Suppressor macrophage treated with lipopolysaccharide for 1 hour (primary cell): ENCODE results near the gene NSD2.
A peak's percentile ranks its signal among the peaks of the same experiment; 100 is the strongest.
"Not testable (repeated sequence)": the region's sequence is repeated elsewhere in the genome, so short reads cannot be mapped to it uniquely, and the experiment has no call there.

Experiments
- DNase-seq, 3 donors: peaks; one replicate each; pipeline ENCODE4 v3.0.0-alpha.2; 2020 to 2022

NSD2 gene

DNA sequence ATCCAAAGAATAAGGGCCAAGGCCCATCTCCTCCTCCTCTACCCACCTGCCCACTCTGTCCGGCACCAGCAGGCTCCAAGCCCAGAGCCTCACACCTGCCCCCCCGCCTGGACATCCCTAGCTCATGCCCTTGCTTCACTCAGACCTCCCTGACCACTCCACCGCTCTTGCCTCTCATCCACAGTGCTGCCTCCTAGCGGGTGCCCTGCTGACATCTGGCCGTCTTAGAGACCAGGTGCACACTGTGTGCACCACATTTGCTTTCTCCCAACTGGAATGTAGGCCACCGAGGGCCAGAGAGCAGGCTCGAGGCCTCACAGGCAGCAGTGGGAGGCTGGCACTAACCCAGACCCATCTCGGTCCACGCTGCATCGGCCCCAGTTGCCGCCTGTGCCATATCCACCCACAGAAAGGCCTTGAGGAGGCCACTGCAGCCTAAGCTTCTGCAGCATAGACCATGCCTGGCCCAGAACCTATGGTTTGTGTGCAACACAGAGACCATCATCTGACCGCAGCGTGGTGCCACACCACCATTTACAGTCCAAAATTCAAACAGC lies 28.8 kb upstream of the NSD2 start:
- no peak for DNase-seq

DNA sequence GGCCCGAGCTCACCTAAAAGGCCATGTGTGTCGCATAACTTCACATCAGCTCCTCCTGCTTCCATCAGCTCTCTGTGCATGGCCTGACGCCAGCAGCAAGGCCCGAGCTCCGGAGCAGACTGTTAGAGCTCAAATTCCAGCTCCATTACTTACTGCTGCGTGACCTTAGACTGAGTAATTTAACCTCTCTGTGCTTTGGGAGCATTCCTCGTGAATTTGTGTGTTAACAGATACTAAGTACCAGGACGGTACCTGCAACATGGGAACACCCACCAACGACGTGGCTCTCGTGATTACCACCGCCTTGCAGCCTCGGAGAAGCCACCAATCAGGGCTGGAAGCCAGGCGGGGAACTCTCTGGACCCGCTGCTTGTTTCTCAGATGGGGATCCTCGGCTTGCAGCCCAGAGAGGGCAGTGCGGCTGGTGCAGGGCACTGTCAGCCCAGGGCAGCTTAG lies 28.2 kb upstream of the NSD2 start:
- no peak for DNase-seq

DNA sequence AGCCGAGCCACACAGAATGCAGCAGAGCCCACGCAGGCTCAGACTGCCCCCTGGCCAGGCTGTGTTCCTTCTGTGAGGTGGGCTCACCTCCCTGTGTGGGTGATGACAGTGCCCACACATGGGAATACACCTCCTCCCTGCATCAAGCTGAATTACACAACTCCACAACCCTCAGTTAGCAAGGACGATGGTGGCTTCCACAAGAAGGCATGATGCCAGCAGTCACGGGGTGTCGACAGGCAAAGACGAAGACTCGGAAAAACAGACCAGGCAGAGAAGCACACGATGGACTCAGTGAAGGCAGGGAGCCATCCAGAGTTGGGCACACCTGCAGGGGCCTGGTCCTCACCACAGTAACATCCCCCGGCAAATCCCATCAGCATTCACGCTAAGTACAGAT lies 27.3 kb upstream of the NSD2 start:
- DNase-seq = no peak

DNA sequence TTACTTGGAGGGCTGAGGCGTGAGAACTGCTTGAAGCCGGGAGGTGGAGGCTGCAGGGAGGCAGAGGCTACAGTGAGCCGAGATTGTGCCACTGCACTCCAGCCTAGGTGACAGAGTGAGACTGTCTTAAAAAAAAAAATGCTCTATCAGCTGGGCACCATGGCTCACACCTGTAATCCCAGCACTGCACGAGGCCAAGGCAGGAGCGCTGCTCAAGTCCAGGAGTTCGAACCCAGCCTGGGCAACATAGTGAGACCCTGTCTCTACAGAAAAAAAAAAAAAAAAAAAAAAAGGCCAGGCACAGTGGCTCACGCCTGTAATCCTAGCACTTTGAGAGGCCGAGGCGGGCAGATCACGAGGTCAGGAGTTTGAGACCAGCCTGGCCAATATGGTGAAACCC lies 26.6 kb upstream of the NSD2 start:
- not testable (repeated sequence) for DNase-seq

DNA sequence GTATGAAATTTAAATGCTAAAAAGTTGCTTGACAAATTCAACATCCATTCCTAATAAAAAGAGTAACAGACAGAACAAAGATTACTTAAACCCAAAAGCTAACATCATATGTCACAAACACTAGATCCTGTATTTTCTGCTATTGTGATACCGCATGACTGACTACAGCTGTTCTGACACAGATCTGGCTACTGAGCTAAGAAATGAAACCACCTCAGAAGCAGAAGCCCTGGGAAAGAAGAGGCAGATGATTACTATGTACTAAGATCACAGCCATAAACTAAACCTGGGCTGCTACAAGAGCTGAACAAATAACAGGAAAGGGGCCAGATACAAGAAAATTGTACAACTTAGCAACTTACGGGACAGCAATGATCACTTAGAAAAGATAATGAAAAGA lies 24.6 kb upstream of the NSD2 start:
- DNase-seq = no peak

DNA sequence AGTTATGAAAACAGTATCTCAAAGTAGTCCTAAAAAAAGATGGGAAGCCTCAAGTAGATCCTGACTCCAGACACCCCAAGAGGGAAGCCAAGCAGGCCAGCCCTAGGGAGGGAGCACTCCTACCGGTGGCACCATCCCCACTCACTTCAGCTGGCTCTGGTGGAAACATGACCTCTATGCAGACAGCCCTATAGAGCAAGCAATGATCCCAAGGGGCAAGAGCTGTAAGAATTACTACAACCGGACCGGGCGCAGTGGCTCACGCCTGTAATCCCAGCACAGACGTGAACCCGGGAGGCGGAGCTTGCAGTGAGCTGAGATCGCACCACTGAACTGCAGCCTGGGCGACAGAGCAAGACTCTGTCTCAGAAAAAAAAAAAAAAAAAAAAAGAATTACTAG lies 20.9 kb upstream of the NSD2 start:
- no peak for DNase-seq

DNA sequence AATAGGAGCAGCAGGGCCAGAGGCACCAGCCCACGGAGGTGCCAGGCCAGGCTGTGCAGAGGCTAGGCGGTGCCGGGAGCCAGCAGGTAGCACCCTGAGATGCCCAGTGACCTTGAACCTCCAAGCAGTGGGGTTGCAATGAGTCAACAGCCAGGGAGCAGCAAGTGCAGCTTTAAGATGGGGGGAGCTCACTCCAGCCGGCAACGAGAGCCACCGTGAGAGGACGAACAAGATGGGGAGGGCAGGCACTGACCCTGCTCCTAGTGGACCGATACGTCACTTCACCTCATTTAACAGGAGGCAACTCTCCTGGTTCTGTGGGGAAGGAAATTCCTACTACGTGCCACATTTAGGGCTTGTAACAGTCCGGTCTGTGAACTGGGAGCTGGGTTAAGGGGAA lies 20.0 kb upstream of the NSD2 start:
- no peak for DNase-seq

DNA sequence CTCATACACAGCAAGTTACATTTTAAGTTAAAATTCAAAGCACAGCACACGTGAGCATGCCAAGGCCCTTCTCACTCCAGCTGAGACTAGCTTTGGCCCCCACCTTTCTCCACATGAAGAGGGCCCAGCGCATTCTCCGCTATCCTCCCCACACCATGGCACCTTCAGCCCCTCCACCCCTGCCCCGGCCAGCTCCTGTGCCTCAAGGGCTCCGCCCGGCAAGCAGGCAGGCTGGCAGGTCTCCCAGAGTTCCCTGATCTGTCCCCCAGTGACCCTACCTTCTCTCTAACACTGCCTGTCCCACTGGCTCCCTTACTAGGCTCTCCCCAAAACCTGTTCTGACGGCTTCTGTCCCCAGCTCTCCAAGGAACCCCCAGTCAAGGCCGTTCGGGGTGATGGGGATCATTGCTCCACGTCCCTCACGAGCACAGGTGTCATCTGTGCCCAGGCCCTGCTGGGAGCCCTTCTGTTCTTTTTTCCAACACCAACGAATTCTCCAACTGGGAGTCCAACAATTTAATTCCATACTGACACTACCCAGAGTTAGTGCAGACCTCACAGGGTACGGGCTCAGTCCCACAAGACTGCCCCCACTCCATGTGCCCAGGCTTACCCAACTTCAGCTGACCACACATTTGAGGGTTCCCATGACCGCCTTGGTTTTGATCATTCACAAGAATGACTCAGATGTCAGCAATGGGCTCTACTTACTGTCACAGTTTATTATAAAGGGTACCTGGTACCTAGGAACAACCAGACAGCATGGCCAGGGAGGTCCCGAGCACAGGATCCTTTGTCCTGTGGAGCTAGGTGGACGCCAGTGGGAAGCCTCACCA lies 19.4 kb upstream of the NSD2 start:
- DNase-seq = peak in 2 of 3 donors; percentile 30 to 41

DNA sequence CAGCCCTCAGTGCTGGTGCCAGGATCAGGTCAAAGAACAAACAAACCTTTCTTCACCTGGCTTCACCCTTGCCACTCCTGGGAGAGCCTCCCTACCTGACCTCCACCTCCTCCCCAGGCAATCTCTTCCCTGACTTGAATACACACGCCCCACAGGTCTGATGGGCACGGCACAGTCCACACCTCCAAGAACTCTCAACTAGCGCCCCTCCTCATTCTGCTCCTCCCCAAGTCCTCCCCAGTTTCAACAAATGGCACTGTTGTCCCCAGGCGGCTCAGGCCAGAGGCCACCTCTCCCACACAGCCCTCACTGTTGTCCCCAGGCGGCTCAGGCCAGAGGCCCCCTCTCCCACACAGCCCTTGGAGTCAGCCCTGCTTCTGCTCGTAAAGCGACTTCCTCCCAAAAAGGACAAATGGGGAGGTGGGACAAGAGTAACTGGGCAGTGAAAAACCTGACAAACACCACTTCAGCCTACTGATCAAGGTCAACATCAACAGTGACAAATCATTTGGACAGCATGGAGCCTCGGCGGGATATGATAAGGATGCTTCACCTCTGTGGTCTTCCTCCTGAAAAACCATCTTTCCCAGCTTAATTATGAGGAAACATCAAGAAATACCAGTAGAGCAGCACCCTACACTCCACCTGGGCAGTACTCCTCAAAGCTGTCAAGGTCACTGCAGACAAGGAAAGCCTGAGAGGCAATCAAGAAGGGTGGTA lies 18.1 kb upstream of the NSD2 start:
- no peak for DNase-seq

DNA sequence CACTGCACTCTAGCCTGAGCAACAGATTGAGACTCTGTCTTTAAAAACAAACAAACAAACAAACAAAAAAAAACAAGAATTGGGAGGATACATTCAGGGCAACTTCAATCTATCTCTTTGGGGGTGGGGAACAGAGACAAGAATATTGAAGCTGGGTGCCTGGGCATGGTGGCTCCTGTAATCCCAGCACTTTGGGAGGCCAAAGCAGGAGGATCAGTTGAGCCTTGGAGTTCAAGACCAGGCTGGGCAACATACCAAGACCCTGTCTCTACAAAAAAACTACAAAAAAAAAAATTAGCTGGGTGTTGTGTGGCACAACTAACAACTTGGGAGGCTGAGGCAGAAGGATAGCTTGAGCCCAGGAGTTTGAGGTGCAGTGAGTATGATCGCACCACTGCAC lies 16.4 kb upstream of the NSD2 start:
- no peak for DNase-seq

DNA sequence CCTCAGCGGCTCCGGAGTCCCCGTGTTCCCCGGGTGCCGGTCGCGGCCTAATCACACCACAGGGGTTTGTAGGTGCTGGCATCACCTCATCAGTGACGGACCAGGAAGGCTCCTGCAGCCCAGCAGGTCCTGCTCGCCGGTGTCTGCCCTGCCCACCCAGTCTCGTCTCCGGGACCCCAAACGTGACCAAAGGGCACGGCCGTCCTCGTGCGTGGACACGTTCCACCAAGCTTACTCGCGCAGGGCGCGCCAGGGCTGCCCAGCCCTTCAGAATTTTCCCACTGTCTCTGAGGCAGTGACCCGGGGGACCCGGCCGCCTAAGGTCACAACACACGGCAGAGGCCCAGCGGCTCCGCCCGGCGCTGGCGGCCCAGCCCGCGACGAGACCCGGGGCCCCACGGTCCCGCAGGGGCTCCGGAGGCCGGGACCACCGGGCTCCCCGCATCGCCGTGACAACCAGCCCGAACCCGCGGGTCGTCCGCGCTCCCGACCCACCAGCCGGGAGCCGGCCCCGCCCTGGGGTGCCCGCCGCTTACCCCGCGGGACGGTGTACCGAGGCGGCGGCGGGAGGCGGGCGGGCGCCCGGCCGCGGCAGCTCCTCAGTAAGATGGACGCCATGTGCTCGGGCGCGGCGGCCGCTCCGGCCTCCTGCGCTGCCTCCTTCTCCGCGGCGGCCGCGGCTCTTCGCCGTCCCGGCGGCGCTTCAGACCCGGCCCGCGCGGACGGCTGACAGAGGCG lies 15.7 kb upstream of the NSD2 start:
- peak in 2 of 3 donors; percentile 29 to 53 for DNase-seq

DNA sequence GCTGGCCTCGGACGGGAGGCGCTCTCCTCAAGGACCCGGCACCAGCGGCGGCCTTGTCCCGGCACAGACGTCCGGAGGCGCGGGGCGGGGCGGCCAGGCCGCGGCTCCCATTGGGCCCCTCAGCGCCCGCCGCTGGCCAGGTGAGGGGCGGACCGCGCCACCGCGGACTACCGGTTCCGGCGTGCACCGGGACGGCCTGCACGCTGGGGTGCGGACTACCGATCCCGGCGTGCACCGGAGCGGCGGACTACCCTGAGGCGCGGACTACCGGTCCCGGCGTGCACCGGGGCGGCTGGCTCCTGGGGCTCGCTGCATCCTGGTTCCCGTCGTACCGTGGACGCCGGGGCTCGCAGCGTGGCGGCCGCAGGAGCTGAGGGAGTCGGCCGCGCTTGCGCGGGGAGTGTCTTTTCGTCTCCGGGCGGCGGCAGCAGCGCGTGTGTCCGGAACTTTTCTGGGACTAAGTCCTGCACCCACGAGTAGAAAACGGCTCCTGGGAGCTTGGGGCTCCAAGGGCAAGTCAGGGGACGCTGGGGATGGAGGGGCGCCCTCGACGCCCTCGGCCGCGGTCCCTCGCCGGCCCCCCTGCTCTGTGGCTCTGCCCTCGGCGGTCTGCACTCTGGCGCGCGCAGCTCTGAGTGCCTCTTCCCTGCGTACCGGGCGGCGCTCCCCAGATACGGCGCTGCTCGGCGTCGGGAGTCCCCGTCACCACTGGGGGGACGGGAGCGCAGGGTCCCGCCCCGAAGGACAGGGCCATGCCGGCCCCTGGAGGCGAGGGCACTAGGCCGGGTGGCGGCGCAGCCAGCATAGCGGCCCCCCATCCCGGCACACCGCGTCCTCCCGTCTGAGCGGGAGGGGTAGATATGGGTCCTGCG lies 14.9 kb upstream of the NSD2 start, which contains the start of gene LETM1:
Gene LETM1 (minus strand): TSS at position 86 of the 872 bp plus-strand sequence. CDS start 206 bp downstream, outside the sequence.
- DNase-seq = peak; percentile 94 to 97 (median 96)

DNA sequence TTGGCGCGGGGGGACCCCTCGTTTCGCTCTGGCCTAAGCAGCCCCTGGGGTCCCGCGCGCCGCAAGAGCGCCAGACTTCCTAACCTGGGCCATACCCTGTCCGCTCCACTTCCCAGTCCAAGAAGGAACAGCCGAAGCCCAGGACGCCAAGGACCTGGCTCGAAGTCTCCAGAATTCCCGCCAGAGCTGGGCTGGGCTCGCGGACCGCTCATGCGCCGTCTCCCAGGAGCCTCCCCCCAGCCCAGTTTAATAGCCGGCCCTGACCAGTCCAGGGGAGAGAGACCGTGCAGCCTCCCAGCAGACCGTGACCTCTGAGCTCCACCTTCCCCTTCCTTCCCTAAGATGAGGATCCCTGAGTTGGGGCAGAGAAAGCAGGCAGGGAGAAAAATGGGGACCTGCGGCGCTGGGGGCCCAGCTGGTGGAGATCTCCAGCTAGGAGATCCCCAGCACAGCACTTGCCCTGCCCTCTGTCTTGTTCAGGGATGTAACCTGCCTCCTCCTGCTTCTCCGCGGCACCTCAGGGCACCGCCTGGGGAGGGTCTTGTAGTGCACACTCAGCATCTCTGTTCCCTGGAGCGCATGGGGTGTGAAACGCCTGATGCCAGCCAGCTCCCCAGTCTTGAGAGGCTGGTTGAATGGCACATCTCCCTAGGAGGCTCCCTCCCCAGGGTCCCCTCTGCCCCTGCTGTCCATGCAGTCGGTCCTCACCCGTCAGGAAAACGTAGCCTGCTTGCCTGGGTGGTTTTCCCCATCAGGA lies 14.1 kb upstream of the NSD2 start:
- peak in 2 of 3 donors; percentile 9 to 15 for DNase-seq

DNA sequence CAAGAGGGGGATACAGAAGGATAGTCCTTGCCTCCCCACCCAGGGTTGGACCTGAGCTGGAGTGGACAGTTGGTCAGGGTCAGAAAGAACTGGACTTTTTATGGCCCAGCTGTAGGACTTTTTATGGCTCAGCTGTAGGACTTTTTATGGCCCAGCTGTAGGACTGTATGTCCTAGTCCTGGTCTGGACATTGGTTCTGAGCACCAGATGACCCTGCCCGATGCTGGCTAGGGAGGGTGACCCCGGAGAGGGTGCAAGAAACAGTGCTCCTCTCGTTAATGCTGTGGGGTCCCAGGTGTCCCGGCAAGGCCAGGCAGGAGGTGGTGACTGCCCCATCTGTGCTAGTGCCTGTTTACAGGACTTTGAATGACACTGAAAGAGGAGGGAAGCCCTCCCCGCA lies 13.3 kb upstream of the NSD2 start:
- no peak for DNase-seq

DNA sequence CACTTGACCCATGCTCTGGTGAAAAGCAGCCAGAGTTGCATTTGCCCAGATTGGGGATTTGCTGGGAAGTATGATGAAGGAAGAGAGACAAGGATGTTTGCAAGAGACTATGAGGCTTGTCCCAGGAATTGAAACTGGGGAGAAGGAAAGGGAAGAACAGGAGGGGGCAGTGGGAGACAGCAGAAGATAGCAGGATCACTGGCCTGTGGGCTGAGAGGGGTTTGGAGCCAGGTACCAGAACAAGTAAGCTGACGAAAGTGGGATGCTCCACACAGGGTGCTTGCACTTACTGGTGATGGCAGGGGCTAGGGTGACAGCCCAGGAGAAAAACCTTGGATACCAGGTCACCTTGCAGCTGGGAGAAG lies 11.8 kb upstream of the NSD2 start:
- DNase-seq = no peak

DNA sequence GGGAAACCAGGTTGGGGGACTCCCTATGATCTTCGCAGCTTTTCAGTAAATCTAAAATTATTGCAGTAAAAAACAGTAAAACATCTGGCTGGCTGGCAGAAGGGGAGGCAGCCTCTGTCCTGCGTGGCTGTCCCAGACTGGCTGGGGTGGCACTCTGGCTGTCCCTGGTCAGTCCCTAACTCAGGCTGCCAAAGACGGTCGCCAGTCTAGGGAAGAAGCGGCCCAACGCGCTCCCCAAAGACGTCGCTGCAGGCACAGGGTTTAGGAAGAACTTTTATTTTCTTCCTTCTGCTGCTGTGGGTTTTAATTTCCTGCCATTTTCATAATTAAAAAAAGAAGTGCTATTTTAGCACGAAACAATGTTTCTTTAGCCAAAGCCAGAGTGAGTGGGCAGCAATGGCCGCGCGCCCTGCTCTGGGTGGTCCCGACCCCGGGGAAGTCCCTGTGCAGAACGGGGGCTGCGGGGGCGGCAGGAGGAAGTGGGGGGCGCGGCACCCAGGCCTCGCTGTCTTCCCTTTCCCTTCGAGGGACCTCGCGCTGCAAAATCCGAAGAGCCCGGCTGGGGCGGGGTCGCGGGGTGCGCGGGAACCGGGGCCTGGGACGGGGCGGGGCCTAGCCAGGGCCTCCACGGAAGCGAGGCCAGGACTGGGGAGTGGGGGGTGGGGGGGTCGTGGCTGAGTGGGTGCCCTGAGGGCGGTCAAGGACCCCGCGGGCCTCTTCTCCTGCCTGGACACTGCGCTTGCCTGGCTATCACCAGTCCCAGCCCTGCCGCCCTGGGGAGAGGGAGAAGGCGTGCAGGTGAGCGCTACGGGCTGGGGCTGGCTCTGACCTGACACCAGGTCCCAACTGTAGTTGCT lies 8.9 kb upstream of the NSD2 start:
- DNase-seq = peak in 1 of 3 donors; percentile 29

DNA sequence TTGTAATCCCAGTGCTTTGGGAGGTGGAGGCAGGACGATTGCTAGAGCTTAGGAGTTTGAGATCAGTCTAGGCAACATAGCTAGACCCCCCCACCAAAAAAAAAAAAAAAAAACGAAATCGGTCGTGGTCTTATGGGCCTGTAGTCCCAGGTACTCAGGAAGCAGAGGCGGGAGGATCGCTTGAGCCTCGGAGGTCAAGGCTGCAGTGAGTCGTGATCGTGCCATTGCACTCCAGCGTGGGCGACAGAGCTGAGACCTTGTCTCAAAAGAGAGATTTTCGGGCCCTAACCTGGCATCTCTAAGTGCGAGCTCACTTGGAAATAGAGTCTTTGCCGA lies 8.3 kb upstream of the NSD2 start:
- DNase-seq = no peak

DNA sequence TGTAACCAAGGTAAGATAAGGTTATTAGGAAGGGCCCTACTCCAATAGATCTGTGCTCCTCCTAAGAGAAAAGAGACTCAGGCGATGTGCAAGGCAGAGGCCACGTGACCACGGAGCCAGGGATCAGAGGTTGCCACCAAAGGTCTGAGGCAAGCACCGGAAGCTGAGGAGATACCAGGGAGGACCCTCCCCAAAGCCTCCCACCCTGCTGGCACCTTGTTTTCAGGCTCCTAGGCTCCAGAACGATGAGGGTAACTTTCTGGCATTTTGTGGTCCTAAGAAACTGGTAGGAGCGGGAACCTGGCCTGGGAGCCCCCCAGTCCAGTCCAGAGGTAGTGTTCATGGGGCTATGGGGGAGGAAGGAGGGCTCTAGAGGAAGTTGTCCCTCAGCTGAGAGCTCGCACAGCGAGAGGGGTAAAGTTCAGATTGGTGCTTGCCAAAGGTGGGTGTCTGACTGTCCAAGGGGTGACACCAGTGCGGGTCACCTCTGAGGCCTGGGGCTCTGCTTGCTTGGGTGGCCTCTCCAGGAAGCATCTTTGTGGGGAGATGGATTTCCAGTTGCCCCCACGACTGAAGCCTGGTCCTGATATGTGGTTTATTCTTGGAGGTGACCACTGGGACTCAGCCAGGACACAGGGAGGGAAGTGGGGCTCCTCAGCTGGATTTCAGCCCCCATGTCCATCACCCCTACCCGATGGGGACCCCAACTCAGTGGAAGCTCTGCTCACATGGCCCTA lies 7.7 kb upstream of the NSD2 start:
- DNase-seq = no peak

DNA sequence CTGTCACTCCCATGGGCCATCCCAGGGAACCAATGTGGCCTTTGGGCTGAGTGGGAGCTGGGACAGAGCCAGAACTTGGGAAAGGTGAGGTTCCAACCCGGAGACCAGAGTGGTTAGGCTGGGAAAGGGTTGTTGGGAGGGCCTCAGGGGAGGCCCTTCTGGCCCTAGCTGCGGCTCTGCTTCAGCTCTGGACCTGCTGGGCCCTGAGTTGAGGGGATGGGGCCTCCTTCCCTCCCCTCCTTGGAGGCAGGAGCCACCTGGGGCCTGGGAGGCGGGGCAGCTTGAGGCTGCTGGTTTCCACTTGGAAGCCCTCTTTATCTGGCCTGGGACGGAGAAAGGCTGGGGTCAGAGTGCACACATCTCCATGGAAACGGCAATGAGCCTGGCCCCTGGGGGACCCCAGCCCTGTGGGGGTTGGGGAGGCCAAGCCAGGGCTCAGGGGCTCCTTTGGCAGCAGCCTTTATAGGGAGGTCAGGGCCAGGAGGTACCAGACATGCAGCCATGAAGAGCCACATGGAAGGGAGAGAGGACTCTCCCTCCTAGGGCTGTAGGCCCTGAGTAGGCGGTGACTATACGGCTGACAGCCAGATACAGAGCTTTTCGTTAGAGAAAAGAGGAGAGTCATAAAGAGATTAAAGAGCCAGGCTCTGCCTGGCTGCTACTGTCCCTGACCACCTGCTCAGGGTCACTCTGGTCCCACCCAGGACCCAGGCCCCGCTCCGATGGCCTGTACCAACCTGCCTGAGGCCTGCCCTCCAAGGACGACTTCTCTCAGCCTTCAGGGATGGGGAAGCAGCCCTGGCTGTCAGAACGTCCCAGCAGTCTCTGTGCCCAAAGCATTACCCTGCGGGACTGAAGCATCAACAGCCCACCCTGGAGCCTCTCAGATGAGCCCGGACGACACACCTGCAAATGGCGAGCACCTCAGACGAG lies 6.9 kb upstream of the NSD2 start:
- DNase-seq = no peak
